Activated CD8-positive, alpha-beta memory T cell treated with anti-CD3 and anti-CD28 coated beads, Interleukin-2, amount 50 U/mL, for 48 hours (primary cell): Measurements from ENCODE around the gene ZNF770.
A peak's percentile ranks its signal among the peaks of the same experiment; 100 is the strongest.
"Not testable (repeated sequence)": the region's sequence is repeated elsewhere in the genome, so short reads cannot be mapped to it uniquely, and the experiment has no call there.

Experiments
- DNase-seq: peaks from one replicate; pipeline ENCODE4 v3.0.0-alpha.2; 2020

The ZNF770 gene

DNA sequence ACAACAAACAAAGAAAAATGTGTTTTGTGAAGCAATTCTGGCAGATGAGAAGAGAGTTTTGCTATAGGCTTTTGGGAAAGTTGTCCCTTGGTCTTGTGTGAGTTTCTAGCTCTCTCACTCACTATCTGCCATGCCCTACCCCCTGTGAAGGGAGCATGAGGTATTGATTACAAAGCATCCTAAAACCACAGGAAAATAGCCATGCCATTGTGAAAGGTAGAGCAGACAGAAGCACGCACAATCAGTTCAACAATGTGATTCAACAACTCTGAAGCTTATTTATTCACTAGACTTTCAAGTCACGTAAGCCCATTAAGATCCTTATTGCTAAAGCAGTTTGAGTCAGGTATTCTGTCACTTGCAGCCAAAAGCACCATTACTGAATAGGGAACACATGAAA, 12.0 kb downstream of the ZNF770 start:
- no peak for DNase-seq

DNA sequence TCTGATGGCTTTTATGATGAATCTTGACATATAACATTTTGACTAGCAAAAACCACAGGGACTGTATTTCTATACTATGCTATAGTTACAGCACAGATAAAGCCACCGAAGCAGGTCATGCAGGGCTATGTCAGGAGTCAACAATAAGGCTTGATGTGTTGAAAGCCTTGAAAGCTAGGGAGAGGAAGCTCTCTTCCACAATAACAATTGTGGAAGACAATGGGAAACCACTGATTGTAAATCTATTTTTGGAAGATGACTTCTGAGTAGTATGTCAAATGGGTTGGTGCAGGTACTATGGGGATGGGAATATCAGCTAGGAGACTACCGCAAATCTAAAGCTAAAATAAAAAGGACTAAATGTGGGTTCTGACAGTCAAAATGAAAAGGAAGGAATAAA, 14.6 kb downstream of the ZNF770 start:
- no peak for DNase-seq

DNA sequence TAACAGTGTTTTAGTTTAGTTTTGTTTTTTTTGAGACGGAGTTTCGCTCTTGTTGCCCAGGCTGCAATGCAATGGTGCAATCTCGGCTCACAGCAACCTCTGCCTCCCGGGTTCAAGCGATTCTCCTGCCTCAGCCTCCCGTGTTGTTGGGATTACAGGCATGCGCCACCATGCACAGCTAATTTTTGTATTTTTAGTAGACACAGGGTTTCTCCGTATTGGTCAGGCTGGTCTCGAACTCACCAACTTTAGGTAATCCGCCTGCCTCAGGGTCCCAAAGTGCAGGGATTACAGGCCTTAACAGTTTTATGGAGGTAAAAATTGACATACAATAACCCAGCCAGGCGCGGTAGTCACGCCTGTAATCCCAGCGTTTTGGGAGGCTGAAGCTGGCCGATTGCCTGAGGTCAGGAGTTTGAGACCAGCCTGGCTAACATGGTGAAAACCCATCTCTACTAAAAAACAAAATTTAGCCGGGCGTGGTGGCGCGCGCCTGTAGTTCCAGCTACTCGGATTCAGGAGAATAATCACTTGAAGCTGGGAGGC, 17.9 kb downstream of the ZNF770 start:
- DNase-seq = not testable (repeated sequence)

DNA sequence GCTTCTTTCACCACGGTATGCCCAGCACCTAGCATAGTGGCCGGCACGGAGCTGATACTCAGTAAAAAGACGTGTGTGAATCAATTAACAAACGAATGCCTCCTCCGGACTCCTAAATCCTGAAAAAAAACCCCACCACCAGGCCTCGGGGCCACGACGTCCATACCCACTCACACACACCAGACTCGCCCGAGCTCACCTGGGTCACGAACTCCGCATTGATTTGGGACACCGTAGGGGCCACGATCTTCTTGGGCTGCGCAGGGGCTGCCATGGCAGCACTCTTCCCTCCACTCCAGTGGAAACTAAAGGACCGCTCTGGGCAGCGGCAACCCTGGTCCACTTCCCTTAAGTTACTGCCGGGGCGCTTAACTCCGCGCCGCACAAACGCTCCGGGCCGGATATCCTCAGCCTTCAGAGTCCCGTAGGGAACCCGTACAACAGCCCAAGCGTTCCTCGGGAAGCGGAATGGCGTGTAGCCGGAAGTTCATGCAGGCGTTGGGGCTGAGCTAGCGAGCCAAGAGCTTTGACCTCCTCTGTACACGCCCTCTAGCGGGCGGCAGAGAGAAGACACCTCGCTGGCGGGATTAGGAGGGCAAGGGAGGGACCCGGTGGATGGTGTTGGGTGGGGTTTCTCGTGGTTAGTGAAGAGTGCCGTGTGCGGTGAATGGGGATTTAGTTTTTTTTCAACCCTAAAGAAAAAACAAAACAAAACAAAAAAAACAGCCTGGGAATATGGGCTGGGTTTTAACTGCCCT, 18.6 kb downstream of the ZNF770 start, which contains the start of gene AQR:
Gene AQR (minus strand): TSS at position 403 of the 758 bp plus-strand sequence. CDS start 129 bp downstream, at position 274.
- DNase-seq = peak; percentile 92

DNA sequence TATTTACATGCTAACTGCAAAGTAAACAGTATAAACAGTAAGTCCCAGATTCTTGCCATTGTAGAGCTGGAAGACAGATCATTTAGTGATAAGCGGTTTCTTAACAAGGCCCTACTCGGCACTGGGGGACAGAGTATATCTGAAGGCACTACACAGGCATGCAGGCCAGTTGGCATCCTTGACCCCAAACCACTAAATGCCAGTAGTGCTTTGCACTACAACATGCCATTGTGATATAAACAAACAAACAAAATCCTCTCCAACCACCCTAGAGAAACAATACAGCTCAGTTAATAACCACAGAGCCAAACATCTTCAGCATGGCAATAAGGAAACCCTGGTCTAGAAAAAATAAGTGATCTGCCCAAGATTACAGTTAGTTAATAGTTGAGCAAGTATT, 23.8 kb downstream of the ZNF770 start:
- DNase-seq = no peak

DNA sequence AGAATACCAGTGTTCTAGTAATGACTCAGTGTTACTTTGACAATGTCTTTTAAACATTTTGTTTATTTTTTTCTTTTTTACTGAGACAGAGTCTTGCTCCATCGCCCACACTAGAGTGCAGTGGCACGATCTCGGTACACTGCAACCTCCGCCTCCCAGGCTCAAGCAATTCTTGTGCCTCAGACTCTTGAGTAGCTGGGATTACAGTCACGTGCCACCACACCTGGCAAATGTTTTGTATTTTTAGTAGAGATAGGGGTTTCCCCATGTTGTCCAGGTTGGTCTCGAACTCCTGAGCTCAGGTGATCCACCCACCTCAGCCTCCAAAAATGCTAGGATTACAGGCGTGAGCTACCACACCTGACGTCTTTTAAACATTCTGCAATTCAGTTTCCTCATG, 34.2 kb downstream of the ZNF770 start:
- no peak for DNase-seq

DNA sequence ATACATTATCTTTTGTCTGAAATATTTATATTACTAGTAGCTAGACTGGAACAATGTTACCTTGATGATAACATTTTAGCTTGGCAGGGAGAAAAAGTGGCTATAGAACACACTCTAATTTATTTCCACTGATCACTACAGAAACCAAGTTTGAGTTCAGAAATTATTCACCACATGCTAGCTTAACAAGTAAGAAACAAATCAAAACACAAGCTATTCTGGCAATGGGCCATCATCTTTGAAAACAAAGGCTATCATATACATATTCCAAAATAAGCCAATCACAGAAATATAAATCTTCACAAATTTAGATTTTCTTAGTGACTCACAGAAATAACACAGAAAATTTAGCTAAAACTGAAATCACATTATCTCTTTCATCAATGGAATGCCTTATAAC, 35.6 kb downstream of the ZNF770 start:
- DNase-seq = no peak

DNA sequence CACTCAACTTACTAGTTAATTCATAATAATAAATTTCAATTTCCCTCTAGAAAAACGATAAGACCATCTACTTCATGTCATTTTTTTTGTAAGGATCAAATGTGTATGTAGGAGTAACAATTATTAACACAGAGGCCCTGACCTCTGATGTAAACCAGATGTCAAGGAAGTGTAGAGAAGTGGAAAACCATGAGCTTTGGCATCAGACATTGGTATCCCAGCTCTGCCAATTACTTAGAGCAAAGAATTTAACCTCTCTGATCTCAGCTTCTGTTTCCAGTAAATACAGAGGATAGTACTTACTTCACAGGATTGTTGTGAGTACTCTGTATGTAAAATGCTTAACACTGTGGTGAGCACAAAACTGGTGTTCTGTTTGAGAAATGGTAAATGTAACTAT, 36.1 kb downstream of the ZNF770 start:
- no peak for DNase-seq

DNA sequence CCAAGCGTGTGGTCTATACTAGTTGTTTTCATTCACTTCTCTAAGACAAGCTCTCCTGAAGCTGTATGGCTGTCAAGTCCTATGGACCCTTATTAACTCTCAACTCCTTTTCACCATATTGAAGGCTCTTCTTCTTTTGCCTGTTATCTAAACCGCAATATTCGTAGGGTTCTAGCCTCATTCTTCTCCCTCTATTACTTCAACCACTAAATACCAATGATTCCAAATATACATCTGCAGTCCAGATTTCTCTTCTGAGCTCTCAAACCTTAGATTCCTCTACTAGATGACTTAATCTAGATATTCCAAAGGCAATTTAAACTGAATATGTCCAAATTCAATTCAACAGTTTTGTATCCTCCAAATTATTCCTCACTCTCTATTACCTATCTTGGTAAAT, 43.2 kb downstream of the ZNF770 start:
- no peak for DNase-seq

DNA sequence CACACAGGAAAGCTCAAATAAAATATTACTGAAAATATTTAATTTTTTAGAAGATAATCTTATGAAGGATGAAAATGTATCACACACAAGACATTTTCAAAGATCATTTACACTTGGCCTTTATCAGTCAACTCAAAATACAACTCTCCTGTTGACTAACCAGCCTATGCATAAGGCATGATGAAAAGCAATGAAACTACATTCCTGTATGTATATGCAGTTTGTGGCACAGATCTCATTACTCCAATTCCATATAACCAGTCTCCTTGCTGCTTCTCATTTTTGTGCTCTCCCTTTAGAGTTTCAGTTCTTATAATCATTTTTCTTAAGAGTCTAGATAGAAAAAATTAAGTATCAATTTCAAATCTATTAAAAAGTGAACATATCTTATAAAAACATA, 44.4 kb downstream of the ZNF770 start:
- no peak for DNase-seq

DNA sequence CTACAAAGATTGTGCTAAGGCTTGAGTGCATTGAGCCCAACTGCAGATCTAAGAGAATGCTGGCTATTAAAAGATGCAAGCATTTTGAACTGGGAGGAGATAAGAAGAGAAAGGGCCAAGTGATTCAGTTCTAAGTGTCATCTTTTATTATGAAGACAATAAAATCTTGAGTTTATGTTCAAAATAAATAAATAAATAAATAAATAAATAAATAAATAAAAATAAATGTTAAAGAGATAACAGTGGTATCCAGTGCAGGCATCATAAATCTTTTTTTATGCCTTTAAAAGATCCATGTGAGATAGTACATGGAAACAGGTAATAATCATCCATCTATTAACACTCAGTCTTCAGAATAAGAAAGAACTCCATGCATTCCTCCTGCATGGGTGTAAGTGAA, 44.8 kb downstream of the ZNF770 start:
- DNase-seq = not testable (repeated sequence)

DNA sequence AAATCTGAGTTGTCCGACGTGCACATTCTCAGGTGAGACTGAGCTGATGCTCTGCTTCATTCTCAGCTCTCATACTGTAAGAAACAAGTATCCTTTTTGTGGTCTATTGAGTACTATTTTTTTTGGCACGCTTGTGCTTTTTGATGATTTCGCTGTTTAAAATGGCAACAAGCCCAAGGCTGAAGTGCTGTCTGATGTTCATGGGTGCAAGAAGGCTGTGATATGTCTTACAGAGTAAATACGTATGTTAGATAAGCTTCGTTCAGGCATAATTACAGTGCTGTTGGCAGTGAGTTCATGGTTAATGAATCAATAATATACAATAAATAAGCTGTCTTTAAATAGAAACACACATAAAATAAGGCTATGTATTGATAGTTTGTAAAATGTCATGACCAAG, 45.7 kb downstream of the ZNF770 start:
- DNase-seq = no peak

DNA sequence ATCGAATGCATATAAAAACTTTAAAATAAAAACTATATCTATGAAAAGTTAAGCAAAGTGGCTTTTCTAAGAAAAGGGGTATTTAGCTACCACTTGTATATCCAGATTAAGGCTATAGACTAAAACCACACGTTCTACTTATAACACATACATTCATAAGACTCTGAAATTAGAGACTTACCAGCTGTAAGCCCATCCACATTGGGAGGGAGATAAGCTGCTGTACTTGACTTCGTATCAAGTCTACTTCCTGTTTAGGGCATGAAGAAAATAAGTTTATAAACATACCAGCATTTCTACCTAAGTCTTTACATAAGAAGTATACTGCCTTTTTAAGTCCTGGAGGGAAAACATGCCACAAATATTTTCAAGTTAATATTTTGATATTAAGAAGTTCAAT, 46.3 kb downstream of the ZNF770 start:
- no peak for DNase-seq

DNA sequence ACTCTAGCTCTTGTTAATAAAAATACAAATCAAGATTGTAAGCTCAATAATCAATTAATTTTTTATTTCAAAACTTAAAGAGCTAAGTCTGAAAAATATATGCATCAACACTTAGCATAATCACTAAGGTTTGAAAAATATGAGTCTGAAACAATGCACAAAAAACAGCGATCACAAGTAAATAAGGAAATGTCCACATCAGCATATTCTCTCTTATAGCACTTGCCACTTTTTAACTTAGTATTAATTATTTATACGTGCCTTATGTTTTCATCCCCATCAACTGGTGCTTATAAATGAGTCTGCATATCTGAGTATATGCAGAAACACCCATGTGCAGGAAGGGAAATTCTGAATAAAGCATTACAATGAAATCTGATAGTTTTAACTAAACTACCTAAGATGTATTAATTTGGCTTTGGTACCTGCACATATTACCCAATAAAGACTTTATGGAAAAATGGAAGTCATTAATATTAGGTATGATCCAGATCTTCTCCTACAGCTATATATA, 46.8 kb downstream of the ZNF770 start:
- no peak for DNase-seq

DNA sequence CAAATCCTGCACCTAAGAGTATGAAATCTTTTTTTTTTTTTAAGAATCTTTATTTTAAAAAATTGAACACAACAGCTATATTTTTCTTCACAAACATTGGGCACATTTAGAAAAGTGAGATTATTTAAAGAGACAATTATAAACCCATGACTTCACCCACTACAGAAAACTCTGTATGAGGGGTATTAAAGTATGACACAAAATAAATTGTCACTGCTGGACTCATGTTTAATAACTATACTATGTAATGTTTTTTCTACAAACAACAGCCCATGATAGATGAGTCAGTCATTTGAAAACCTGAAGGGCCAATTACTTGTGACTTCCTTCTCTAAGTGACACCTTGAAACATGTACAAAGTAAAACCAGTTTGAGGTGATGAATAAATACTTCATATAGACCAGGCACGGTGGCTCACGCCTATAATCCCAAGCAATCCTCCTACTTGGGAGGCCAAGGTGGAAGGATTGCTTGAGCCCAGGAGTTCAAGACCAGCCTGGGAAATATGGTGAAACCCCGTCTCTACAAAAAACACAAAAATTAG, 54.6 kb downstream of the ZNF770 start:
- DNase-seq = no peak

DNA sequence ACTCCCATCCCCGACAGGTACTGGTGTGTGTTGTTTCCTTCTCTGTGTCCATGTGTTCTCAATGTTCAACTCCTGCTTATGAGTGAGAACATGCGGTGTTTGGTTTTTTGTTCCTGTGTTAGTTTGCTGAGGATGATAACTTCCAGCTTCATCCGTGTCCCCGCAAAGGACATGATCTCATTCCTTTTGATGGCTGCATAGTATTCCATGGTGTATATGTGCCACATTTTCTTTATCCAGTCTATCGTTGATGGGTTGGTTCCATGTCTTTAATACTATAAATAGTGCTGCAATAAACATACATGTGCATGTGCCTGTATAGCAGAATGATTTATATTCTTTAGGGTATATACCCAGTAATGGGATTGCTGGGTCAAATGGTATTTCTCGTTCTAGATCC, 59.7 kb downstream of the ZNF770 start:
- DNase-seq = not testable (repeated sequence)
